KMS-11 (cell line): Measurements from ENCODE around the gene GIGYF2.

ENCODE experiments used
- H2AFZ ChIP-seq: fragments of 200-600 bp; sonication (generic); 2 replicates; pipeline ENCODE4 v1.6.1; 2016; ENCODE audit warnings: antibody characterized with exemption, mixed run types, low read depth
- H3K27ac ChIP-seq: fragments of 200-600 bp; sonication (generic); 2 replicates; pipeline ENCODE4 v1.6.1; 2016; ENCODE audit warnings: mild to moderate bottlenecking, mixed run types
- H3K27me3 ChIP-seq: fragments of 200-600 bp; sonication (generic); 2 replicates; pipeline ENCODE4 v1.6.1; 2017; ENCODE audit warnings: mild to moderate bottlenecking, low read depth, mixed run types, moderate library complexity; ENCODE audit not compliant: insufficient read depth
- H3K36me3 ChIP-seq: fragments of 200-600 bp; sonication (generic); 2 replicates; pipeline ENCODE4 v1.6.1; 2017; ENCODE audit warnings: mild to moderate bottlenecking, mixed run types; ENCODE audit not compliant: insufficient read depth
- H3K4me1 ChIP-seq: fragments of 200-600 bp; sonication (generic); 2 replicates; pipeline ENCODE4 v1.6.1; 2016; ENCODE audit warnings: mild to moderate bottlenecking, low read depth, mixed run types; ENCODE audit not compliant: poor library complexity, severe bottlenecking
- H3K4me2 ChIP-seq: fragments of 200-600 bp; sonication (generic); 2 replicates; pipeline ENCODE4 v1.7.0; 2016; ENCODE audit warnings: mild to moderate bottlenecking, mixed run types
- H3K4me3 ChIP-seq: fragments of 200-600 bp; sonication (generic); IDR thresholded peaks from 2 replicates; pipeline ENCODE4 v1.6.1; 2017; ENCODE audit warnings: low read depth, low read length, mixed read lengths; ENCODE audit not compliant: insufficient read depth
- H3K79me2 ChIP-seq: fragments of 200-600 bp; sonication (generic); 2 replicates; pipeline ENCODE4 v1.6.1; 2016; ENCODE audit warnings: low read depth, mixed run types; ENCODE audit not compliant: insufficient read depth
- H3K9ac ChIP-seq: fragments of 200-600 bp; sonication (generic); 2 replicates; pipeline ENCODE4 v1.6.1; 2016; ENCODE audit warnings: mild to moderate bottlenecking, mixed run types
- H4K20me1 ChIP-seq: fragments of 200-600 bp; sonication (generic); 2 replicates; pipeline ENCODE4 v1.6.1; 2016; ENCODE audit warnings: mild to moderate bottlenecking, mixed run types; ENCODE audit not compliant: insufficient read depth
- TF ChIP-seq, protein P1 (sequence below): fragments of 200-600 bp; sonication (generic); conservative IDR thresholded peaks from 2 replicates; pipeline ENCODE4 v1.6.1; 2017; ENCODE audit warnings: low read depth, mild to moderate bottlenecking, antibody characterized with exemption, low read length, moderate library complexity, mixed read lengths

Gene GIGYF2

GRCh38 chr2:232741972-232742371 lies 44.8 kb downstream of the GIGYF2 start:
- H3K27me3 ChIP-seq = no peaks in the 10 kb centered on the region
- no peaks in the 10 kb centered on the region for H3K36me3 ChIP-seq
- no peaks in the 10 kb centered on the region; the same call in 1 of the 2 replicates for H3K79me2 ChIP-seq
- no peak overlapping the region for H2AFZ ChIP-seq
- TF ChIP-seq, protein P1, sequence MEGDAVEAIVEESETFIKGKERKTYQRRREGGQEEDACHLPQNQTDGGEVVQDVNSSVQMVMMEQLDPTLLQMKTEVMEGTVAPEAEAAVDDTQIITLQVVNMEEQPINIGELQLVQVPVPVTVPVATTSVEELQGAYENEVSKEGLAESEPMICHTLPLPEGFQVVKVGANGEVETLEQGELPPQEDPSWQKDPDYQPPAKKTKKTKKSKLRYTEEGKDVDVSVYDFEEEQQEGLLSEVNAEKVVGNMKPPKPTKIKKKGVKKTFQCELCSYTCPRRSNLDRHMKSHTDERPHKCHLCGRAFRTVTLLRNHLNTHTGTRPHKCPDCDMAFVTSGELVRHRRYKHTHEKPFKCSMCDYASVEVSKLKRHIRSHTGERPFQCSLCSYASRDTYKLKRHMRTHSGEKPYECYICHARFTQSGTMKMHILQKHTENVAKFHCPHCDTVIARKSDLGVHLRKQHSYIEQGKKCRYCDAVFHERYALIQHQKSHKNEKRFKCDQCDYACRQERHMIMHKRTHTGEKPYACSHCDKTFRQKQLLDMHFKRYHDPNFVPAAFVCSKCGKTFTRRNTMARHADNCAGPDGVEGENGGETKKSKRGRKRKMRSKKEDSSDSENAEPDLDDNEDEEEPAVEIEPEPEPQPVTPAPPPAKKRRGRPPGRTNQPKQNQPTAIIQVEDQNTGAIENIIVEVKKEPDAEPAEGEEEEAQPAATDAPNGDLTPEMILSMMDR = no peak
- H3K27ac ChIP-seq = no peak overlapping the region
- H3K4me1 ChIP-seq = no peaks in the 10 kb centered on the region
- H3K4me3 ChIP-seq = no peak overlapping the region
- H4K20me1 ChIP-seq = no peaks in the 10 kb centered on the region
- H3K4me2 ChIP-seq = no peak overlapping the region
- no peak overlapping the region for H3K9ac ChIP-seq

DNA sequence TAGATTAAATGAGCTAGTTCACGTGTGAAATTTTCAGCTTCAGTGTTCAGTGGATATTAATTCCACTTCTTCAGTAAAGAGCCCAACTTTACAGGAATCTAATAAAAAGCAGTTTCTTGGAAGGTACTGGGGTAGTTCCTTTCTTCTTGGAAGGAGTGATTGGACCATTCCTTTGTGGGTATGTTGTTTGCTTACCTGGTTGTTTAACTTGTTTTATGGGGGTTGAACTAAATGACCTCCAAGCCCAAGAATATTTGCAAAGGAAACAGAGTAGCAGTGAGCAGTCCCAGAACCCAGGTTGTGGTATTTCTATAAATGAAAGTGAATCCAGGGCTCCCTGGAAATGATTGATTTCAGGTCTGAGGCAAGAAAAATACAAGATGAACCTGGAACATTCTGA lies 47.8 kb downstream of the GIGYF2 start:
- Histone ChIP-seq H4K20me1 (no peaks in the 10 kb centered on the region), H3K4me1 (no peaks in the 10 kb centered on the region), H3K27me3 (no peaks in the 10 kb centered on the region), H3K27ac (no peak overlapping the region), H3K9ac (no peak overlapping the region), H3K36me3 (no peaks in the 10 kb centered on the region), H3K4me3 (no peak overlapping the region), H3K79me2 (no peaks in the 10 kb centered on the region; the same call in 1 of the 2 replicates), H3K4me2 (no peak overlapping the region), H2AFZ (no peak overlapping the region)
- TF ChIP-seq, protein P1 = no peak

GRCh38 chr2:232748038-232748437 lies 50.9 kb downstream of the GIGYF2 start:
- TF ChIP-seq, protein P1 = no peak
- no peak overlapping the region for H3K4me2 ChIP-seq
- no peaks in the 10 kb centered on the region for H3K79me2 ChIP-seq
- no peak overlapping the region for H2AFZ ChIP-seq
- H3K27ac ChIP-seq = no peak overlapping the region
- H3K9ac ChIP-seq = no peak overlapping the region
- H3K27me3 ChIP-seq = no peaks in the 10 kb centered on the region
- H3K4me3 ChIP-seq = no peak overlapping the region
- H3K4me1 ChIP-seq = no peaks in the 10 kb centered on the region
- no peaks in the 10 kb centered on the region for H3K36me3 ChIP-seq
- H4K20me1 ChIP-seq = no peaks in the 10 kb centered on the region

GRCh38 chr2:232749331-232749730 lies 52.2 kb downstream of the GIGYF2 start:
- Histone ChIP-seq H3K27me3 (no peaks in the 10 kb centered on the region), H2AFZ (no peak overlapping the region), H3K79me2 (no peaks in the 10 kb centered on the region), H3K4me3 (no peak overlapping the region), H3K9ac (no peak overlapping the region), H3K36me3 (no peaks in the 10 kb centered on the region), H3K4me1 (no peaks in the 10 kb centered on the region), H3K27ac (no peak overlapping the region), H3K4me2 (no peak overlapping the region), H4K20me1 (no peaks in the 10 kb centered on the region)
- TF ChIP-seq, protein P1 = no peak
